HG03460 (cell line): Measurements from ENCODE around the gene CSPG5.

Experiments used
- ATAC-seq: cut with Tn5 transposase; IDR thresholded peaks from one replicate; pipeline ENCODE4 v1.9.1; 2021; ENCODE audit not compliant: unreplicated experiment

CSPG5 gene

GRCh38 chr3:47578691-47579632 is at the start of gene CSPG5:
CSPG5 (minus strand) TSS chr3:47578865; CDS start chr3:47578693, 172 bp downstream.
- ATAC-seq, result no peak

GRCh38 chr3:47628426-47628825 is 49.8 kb upstream of the CSPG5 start:
- ATAC-seq, result no peak

GRCh38 chr3:47622671-47623461 is 44.2 kb upstream of the CSPG5 start:
- no peak for ATAC-seq

- no peak for ATAC-seq
Measured at GRCh38 chr3:47617086-47618010, 38.7 kb upstream of the CSPG5 start.

GRCh38 chr3:47614788-47615187 is 36.1 kb upstream of the CSPG5 start:
- no peak for ATAC-seq

- ATAC-seq, result no peak
Measured at GRCh38 chr3:47613722-47614121, 35.1 kb upstream of the CSPG5 start.

- no peak for ATAC-seq
Measured at GRCh38 chr3:47612879-47613278, 34.2 kb upstream of the CSPG5 start.

GRCh38 chr3:47612178-47612577 is 33.5 kb upstream of the CSPG5 start:
- no peak for ATAC-seq

- no peak for ATAC-seq
Measured at GRCh38 chr3:47611576-47611975, 32.9 kb upstream of the CSPG5 start.

- no peak for ATAC-seq
Measured at GRCh38 chr3:47610583-47610982, 31.9 kb upstream of the CSPG5 start.

GRCh38 chr3:47607335-47607734 is 28.7 kb upstream of the CSPG5 start:
- ATAC-seq, result no peak

- ATAC-seq, result no peak
Measured at GRCh38 chr3:47606165-47606564, 27.5 kb upstream of the CSPG5 start.

GRCh38 chr3:47605652-47606051 is 27.0 kb upstream of the CSPG5 start:
- no peak for ATAC-seq

GRCh38 chr3:47604145-47604544 is 25.5 kb upstream of the CSPG5 start:
- no peak for ATAC-seq

- no peak for ATAC-seq
Measured at GRCh38 chr3:47603332-47603731, 24.7 kb upstream of the CSPG5 start.

- no peak for ATAC-seq
Measured at GRCh38 chr3:47601281-47601680, 22.6 kb upstream of the CSPG5 start.

- ATAC-seq, result no peak
Measured at GRCh38 chr3:47594792-47595191, 16.1 kb upstream of the CSPG5 start.

GRCh38 chr3:47592066-47592795 is 13.6 kb upstream of the CSPG5 start:
- ATAC-seq, result no peak

- ATAC-seq, result no peak
Measured at GRCh38 chr3:47590216-47590615, 11.6 kb upstream of the CSPG5 start.

- no peak for ATAC-seq
Measured at GRCh38 chr3:47588587-47588986, 9.9 kb upstream of the CSPG5 start.
